GM10847 (cell line): ENCODE results near the gene B3GALT2.

Experiments
- POLR2A ChIP-seq: IDR thresholded peaks from 2 replicates; pipeline ENCODE4 v1.6.1; 2011; ENCODE audit not compliant: insufficient read length; ENCODE audit errors: extremely low read depth

Gene B3GALT2, protein sequence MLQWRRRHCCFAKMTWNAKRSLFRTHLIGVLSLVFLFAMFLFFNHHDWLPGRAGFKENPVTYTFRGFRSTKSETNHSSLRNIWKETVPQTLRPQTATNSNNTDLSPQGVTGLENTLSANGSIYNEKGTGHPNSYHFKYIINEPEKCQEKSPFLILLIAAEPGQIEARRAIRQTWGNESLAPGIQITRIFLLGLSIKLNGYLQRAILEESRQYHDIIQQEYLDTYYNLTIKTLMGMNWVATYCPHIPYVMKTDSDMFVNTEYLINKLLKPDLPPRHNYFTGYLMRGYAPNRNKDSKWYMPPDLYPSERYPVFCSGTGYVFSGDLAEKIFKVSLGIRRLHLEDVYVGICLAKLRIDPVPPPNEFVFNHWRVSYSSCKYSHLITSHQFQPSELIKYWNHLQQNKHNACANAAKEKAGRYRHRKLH

GRCh38 chr1:193185901-193186731 is at the start of gene B3GALT2:
TSS of gene B3GALT2 (minus strand) at chr1:193186613. CDS start at chr1:193181562, 5,051 bp downstream.
- TF ChIP-seq POLR2A, result no peak

- TF ChIP-seq POLR2A, result no peak
Observed at GRCh38 chr1:193234530-193234929, 48.1 kb upstream of the B3GALT2 start.

DNA sequence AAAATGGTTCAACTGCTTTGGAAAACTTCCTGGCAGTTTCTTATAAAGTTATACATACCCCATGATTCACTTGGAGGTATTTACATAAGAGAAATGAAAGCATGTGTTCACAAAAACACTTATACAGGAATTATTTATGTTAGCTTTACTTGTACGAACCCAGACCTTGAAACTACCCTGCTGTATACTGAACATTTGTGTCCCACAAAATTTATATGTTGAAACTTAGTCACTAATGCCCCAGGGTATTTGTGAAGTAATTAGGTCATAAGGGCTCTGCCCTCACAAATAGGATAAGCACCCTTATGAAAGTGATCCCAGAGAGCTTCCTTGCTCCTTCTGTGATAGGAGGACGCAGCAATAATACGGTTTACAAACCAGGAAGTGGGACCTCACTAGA is 42.7 kb upstream of the B3GALT2 start:
- TF ChIP-seq POLR2A, result no peak

- no peak for TF ChIP-seq POLR2A
Observed at GRCh38 chr1:193222056-193222615, 35.7 kb upstream of the B3GALT2 start.

DNA sequence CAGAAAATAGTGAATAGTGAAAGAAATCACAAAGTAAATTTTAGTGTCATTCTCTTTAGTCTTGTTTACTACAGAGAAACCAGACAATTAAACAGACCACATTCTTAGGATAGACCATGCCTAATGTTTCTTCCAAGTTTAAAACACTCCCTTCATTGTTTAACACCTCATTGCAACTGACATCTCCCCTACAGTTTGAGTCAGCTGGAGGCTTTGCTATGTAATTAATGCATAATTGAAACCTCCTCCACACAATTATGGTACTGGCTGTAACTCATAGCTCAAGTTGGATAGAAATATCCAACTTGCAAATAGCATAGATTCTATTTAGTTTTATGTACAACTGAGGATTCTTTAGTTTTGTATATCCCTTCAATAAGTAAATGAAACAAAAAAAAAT is 35.2 kb upstream of the B3GALT2 start:
- no peak for TF ChIP-seq POLR2A

GRCh38 chr1:193219391-193219790 is 33.0 kb upstream of the B3GALT2 start:
- TF ChIP-seq POLR2A, result no peak

- no peak for TF ChIP-seq POLR2A
Observed at GRCh38 chr1:193216920-193217319, 30.5 kb upstream of the B3GALT2 start.

DNA sequence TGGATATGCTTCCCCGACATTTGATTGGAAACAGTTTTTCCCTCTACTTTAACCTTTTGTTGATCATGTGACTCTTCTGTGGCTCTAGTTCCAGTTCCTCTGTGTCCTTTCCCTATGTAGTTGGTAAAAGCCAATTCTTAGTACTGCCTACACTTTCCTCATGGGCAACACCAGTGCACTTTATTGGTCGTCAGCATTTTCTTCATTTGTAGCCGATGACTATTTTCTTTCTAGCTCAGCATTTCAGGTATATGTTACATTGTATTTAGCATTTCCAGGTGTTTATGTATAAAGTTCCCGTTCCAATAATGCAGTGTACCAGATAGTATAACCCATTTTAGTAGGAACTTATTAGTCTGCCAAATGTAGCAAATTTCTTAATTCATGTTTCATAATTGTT is 27.6 kb upstream of the B3GALT2 start:
- no peak for TF ChIP-seq POLR2A

GRCh38 chr1:193212637-193213036 is 26.2 kb upstream of the B3GALT2 start:
- no peak for TF ChIP-seq POLR2A

DNA sequence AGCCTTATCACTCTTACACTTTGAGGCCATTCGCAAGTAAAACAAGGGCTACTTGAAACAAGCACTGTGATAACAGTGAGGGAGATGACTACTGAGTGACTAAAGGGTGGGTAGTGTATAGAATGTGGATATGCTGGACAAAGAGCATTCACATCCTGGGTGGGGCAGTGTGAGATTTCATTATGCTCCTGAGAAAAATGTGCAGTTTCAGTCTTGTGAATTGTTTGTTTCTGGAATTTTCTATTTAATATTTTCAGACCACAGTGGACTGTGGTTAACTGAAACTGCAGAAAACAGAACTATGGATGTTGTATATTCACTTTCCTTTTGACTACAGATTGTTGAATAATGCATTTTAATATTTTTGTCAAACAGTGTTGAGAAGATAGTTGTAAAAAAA is 25.1 kb upstream of the B3GALT2 start:
- no peak for TF ChIP-seq POLR2A

- no peak for TF ChIP-seq POLR2A
Observed at GRCh38 chr1:193210996-193211395, 24.6 kb upstream of the B3GALT2 start.

DNA sequence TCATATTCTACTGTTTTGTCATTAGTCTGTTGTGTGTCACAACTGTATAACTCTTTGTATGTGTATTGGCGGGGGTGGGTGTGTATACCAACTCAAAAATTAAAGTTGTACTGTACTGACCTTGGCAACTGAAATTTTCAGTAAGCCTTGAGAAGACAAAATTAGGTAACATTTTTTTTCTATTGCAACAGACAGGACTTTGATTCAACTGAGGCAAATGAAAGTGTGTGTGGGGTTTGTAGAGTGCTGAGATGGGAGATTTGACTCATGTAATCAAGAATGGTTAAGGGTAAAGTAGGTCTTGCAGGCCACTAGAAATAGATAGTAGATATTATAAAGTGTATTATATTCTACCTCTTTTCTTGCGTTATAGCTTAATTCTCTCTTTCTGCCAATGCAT is 14.6 kb upstream of the B3GALT2 start:
- no peak for TF ChIP-seq POLR2A

- no peak for TF ChIP-seq POLR2A
Observed at GRCh38 chr1:193199940-193200339, 13.5 kb upstream of the B3GALT2 start.

- TF ChIP-seq POLR2A, result no peak
Observed at GRCh38 chr1:193192586-193192985, 6.2 kb upstream of the B3GALT2 start.

DNA sequence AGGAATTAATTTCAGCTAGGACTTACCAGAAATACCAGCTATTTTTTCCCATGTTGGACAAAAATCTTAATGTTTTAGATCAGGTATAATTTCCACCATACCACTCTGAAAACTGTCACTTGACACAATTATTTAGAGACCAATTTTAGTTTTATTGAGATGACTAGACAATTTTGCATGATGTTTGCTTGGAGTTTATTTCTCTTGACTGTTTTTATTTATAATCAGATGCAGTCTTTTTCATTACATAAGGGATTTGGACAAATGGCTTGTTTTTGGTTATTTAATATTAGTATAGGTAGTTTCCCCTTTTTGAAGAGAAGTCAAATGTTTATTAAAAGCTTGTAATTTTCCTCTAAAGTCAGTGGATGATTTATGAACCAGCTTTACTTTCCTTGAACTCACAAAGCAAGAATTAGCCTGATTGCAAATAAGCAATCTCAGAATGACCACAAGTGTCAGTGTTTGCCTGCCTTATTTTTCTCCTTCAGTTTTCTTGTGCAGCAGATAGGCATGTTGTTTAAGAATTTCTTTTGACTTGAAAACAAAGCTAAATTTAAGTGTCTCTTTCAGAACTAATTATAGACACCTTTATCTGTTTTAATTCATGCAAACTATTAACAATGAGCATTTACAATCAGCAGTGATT is 3.8 kb upstream of the B3GALT2 start:
- TF ChIP-seq POLR2A, result no peak
